AG09319 (cell line): Measurements from ENCODE around the gene KIF3C.
"Not testable (repeated sequence)": the region's sequence is repeated elsewhere in the genome, so short reads cannot be mapped to it uniquely, and the experiment has no call there.

Source experiments
- DNase-seq: peaks from one replicate; pipeline ENCODE4 v3.0.0-alpha.2; 2010; ENCODE audit warnings: low read depth; ENCODE audit errors: extremely low read depth
- CTCF ChIP-seq: IDR thresholded peaks from 2 replicates; pipeline ENCODE4 v1.5.1; 2011; ENCODE audit warnings: low read depth, mild to moderate bottlenecking, inconsistent platforms, low read length, moderate library complexity

Gene KIF3C

GRCh38 chr2:26008095-26008494, 25.8 kb upstream of the KIF3C start:
- DNase-seq = no peak
- TF ChIP-seq CTCF = no peak

- TF ChIP-seq CTCF = no peak
- DNase-seq = no peak
Observed at GRCh38 chr2:26002632-26003310, 20.5 kb upstream of the KIF3C start.

- DNase-seq = no peak
- TF ChIP-seq CTCF = no peak
Observed at GRCh38 chr2:26001743-26002351, 19.6 kb upstream of the KIF3C start.

DNA sequence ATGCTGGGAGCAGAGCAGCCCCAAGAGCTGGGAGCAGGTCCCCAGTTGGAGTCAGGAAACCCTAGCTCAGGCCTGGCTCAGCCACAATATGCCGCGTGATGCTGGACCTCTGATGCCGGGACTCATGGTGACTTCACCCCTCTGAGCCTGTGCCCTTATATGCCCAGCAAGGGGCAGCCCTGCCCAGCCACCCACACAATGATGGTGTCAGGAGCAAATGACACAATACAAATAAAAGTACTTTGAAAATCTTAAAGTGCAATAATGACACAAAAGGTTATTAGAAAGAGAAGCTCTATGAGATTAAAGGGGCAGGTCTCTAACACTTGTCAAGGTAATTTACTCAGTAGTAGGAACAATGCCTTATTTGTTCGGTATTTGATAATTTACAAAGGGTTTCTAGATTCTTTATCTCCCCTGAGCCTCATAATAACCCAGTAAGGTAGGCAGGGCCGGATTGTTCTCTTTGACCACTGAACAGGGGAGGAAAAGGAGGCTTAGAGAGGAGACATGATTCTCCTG, 18.3 kb upstream of the KIF3C start:
- DNase-seq = no peak
- TF ChIP-seq CTCF = no peak

- not testable (repeated sequence) for DNase-seq
Observed at GRCh38 chr2:25999406-25999805, 17.1 kb upstream of the KIF3C start.

DNA sequence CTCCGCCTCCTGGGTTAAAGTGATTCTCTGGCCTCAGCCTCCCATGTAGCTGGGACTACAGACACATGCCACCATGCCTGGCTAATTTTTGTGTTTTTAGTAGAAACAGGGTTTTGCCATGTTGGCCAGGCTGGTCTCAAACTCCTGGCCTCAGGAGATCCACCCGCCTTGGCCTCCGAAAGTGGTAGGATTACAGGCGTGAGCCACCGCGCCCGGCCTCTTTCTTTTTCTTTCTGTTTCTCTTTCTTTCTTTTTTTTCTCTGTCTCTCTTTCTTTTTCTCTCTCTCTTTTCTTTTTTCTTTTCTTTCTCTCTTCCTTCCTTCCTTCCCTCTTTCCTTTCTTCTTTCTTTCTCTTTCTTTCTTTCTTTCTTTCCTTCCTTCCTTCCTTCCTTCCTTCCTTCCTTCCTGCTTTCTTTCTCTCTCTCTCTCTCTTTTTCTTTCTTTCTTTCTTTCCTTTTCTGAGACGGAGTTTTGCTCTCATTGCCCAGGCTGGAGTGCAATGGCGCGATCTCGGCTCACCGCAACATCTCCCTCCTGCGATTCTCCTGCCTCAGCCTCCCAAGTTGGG, 16.6 kb upstream of the KIF3C start:
- not testable (repeated sequence) for DNase-seq

GRCh38 chr2:25996844-25997243, 14.5 kb upstream of the KIF3C start:
- DNase-seq = no peak
- no peak for TF ChIP-seq CTCF

GRCh38 chr2:25994509-25994908, 12.2 kb upstream of the KIF3C start:
- no peak for DNase-seq
- no peak for TF ChIP-seq CTCF
